Activated CD4-positive, alpha-beta T cell treated with anti-CD3 and anti-CD28 coated beads for 48 hours (primary cell): Measurements from ENCODE around the gene CD59.
"Not testable (repeated sequence)": the region's sequence is repeated elsewhere in the genome, so short reads cannot be mapped to it uniquely, and the experiment has no call there.

Source experiments
- DNase-seq: peaks from one replicate; pipeline ENCODE4 v3.0.0-alpha.2; 2020

CD59 gene

GRCh38 chr11:33713151-33713855 lies 22.9 kb downstream of the CD59 start:
- DNase-seq: no peak

- no peak for DNase-seq
These were observed 23.8 kb downstream of the CD59 start for GRCh38 chr11:33712436-33712835.

GRCh38 chr11:33709466-33709865 lies 26.8 kb downstream of the CD59 start:
- no peak for DNase-seq

GRCh38 chr11:33708985-33709384 lies 27.2 kb downstream of the CD59 start:
- no peak for DNase-seq

GRCh38 chr11:33707831-33708230 lies 28.4 kb downstream of the CD59 start:
- not testable (repeated sequence) for DNase-seq

DNA sequence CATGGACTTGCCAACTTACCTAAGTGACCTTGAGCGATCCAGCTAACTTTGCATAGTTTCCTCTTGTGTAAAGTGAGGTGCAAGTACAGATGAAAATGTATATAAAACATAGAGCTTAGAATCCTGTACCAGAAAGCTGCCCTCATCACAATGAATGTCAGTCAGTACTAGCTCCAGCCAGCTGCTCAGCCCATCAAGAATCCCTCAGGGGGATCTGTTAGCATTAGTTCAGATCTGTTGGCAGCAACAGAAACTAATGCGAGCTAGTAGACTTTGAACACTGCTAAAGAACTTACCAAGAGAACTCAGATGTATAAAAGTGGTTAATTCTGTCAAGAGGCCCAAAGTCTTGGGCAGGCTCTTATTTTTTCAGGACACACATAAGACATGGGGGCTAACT lies 29.3 kb downstream of the CD59 start:
- DNase-seq: no peak

GRCh38 chr11:33706546-33706945 lies 29.7 kb downstream of the CD59 start:
- DNase-seq: no peak

DNA sequence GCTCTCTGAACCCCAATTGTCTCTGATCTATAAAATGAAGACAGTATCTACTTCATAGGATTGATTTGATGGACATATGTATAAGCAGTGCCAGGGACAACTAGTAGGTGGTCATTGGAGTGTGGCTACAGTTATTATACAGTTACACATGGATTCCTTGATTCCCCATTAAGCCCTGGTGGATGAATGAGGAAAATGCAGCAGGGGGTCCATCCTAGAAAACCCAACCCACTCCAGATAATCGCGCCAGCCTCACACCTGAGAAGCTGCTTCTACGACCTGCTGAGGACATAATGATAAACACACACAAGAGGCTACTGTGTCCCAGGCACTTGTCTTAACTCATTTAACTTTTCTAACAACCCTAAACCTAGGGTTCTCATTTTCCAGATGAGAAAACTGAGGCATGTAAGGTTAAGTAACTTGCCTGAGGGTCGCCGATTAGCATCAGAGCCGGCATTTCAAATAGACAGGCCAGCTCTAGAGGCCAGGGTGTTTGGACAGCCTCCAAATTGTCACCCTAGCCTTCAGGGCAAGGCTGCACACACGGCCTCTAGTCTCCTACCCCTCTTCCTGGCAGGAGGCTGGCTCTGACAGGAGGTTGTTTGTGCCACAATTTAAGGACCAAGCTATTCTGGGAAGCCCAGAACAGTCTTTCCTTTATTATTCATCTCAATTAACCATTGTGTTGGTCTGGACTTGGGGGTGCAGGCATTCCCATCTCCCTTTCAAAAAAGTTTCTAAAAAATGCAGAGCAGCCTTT lies 31.8 kb downstream of the CD59 start:
- DNase-seq: no peak

DNA sequence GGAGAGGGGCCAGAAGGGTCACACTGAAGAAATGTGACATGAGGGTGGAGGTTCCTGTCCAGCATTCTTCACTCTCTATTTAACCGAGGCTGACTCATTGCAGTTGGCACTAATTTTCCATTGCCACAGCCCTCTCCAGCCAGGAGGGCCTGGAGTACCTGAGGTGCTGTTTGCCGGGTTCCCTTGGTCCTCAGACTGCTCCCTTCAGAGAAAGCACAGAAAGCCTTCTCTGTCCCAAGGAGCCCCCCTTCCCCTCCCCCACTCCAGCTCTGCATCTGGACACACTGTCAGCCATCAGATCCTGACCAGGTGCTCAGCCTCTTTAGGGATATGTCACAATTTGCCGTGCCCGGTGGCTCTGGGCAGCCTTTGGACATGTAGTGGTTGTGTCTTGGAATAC lies 32.4 kb downstream of the CD59 start:
- DNase-seq: no peak

- no peak for DNase-seq
These were observed 33.0 kb downstream of the CD59 start for GRCh38 chr11:33703234-33703633.

DNA sequence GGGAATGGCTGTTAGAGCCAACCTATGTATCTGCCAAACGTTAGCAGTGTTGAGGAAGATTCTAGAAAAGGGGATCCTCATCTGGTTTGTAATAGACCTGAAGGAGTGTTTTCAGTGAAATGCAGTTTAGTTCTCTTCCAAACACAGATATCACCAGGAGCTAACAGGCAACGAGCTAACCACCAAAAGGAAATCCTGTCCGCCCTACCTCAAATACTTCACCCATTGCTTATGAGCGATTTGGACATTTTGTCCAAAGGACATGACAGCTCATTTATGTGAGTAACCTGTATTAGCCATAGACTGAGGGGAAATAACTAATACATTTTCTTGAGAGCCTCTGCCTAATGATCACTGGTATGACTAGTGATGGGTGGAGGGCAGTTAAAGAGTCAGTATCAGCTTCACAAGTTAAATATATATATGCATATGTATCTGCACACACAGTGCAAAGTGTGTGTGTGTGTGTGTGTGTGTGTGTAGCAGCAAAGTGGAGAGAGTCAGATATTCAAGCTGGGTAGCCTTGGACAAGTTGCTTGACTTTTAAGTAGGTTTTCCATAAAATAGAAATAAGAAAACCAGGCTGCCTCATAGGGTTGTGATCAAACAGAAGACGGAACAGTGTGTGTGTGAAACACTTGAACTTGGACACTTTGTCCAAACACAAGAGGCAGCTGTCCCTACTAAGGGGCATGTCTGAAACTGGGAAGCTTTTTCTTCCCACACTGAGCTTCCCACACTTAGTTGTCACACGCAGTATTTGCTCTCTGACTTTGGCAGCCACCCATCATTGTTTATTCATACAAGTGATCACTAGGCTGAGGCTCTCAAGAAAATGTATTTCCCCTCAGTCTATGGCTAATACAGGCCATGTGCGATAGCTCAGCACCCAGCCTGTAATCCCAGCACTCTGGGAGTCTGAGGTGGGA lies 34.7 kb downstream of the CD59 start:
- no peak for DNase-seq

DNA sequence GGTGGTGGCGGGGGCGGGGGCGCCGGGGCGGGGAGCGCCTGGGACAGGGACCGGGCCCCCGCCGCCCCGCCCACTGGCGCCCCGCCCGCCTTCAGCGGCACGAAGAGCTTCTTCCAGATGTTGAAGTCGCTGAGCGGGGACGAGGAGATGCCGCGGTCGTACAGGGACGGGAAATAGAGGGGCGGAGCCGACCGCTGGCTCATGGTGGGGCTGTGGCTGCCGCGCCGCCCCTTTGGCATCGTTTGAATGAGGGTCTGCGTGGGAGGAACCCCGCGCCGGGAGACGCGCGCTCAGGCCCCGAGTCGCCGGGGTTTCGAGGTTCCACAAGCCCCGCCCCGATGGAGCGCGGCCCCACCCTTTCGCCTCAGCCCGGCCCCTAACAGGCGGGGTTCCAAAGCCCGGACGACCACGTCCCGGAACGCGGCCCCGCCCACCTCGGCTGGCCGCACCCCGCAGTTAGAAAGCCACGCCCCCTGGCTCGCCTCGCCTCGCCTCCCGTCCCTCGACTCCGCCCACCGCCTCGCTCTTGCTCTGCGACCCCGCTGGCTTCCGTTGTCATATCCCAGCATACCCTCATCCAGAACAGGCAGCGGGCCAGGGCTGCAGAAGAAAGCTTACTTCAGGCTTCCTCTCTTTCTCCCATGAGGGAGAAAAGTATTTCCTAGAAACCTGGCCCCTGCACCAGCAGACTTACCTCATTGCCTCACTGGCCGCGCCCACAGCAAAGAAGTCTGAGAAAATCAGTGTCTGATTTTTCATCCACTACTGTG lies 35.5 kb downstream of the CD59 start, which contains the start of gene C11orf91:
Gene C11orf91, minus strand, starts transcription at position 325 of the 770 bp plus-strand sequence. Its CDS starts 86 bp downstream, at position 239.
- DNase-seq: peak; percentile 96

- no peak for DNase-seq
These were observed 36.1 kb downstream of the CD59 start for GRCh38 chr11:33700063-33700501.

GRCh38 chr11:33699515-33700062 lies 36.6 kb downstream of the CD59 start:
- no peak for DNase-seq

GRCh38 chr11:33698921-33699320 lies 37.3 kb downstream of the CD59 start:
- no peak for DNase-seq

GRCh38 chr11:33697997-33698396 lies 38.2 kb downstream of the CD59 start:
- DNase-seq: no peak

DNA sequence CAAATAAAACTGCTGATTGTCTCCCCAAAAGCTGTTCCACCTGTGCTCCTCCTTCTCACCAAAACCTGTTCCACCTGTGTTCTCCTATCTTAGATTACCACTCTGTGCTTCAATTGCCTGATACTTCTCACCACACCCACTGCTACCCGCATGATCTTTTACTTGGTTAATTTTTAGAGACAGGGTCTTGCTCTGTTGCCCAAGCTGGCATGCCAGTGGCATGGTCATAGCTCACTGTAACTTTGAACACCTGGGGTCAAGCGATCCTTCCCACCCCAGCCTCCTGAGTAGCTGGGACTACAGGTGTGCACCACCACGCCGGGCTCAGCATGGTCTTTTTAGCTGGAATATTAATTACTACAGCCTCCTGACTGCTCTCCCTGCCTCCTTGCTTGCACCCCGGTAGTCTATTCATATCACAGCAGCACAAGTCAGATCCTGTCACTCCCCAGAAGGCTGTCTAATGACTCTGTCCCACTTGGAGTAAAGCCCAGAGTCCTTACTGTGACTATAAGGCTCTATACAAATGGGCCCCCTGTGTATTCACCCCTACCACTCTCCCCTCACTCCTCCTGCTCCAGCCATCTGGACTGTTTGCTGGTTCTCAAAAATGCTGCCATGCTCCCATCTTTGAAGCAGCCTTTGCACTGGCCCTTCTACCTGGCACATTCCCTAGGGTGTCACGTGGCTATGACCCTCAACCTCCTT lies 39.1 kb downstream of the CD59 start:
- no peak for DNase-seq

GRCh38 chr11:33696411-33696810 lies 39.8 kb downstream of the CD59 start:
- no peak for DNase-seq

DNA sequence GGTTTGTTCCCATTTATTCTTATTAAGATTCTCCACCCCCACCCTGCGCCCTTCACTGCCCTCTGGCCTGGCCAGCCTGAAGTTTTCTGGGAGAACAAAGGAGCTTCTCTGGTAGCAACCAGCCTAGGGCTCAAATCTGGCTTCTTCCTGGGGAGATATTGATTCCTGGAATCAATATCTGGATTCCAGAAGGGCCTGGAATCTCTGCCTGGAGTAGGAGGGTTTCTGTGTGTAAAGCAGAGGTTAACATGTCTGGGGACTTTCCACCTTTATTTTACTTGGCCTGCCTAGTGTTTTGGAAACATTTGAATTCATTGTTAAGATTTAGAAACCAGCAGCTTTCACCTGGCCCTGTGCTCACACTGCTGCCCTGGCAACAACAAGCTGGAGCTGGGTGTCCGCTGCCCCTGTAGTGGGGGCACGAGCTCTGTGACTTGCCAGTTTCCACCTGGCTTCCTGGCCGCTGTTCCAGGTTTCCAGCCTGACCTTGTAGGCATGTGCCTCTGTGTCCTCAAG lies 41.1 kb downstream of the CD59 start:
- no peak for DNase-seq

- DNase-seq: no peak
These were observed 41.7 kb downstream of the CD59 start for GRCh38 chr11:33694346-33695050.
